RPMI8226 (cell line): ENCODE measurements around the gene PPP1CA.

ENCODE experiments used
- DNase-seq: peaks from one replicate; pipeline ENCODE4 v3.0.0-alpha.2; 2015

PPP1CA gene

DNA sequence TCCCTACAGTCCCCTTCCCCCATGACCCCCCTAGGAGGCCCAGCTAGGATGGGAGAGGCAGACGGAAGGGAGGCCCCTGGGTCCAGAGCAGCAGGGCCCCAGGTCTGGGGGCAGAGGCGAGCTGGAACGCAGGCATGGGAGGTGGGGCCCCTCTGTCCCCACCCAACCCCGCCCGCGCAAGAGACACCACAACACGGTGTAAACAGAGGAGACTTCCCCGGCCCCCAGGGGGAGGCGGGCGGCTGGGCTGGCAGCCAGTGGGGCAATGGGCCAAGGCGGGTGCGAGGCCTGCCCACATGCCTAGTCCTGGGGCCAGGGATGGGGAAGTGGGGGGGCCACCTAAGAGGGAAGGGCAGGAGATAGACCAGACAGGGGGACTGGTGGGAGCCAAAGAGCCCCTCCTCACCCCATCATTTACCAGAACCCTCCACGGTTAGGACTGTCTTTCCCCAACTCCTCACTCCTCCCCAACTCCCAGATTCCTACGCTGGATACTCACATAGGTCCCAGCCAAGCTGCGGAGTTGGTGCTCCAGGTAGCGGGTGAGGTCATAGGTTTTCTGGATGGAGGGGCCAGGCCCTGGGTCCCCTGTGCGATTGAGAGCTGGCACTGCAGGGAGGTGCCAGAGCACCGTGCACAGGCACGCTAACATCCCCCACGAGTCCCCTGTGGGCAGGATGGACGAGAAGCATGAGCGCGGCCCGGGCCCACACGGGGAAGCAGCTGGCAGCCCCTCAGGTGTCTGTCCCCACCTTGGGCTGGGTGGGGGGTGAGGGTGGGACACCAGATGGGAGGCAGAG is 34.5 kb downstream of the PPP1CA start:
- DNase-seq = no peak

DNA sequence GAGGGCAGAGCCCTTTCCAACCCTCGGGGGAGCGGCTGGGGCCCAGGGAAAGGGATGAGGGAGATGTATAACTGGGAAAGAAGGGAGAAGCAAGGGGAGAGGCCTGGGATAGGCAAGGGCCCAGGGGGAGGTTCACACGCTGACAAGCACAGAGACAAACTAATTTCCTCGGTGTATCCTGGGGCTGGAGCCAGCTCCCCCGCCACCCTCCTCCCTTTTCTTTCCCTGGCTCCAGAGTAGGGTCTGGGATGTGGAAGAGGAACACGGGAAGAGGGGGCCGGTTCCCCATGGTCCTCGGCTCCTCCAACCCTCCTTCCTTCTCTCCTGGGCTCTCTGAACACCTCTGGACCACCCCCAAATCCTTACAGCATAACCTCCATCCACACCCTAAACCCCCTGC is 35.1 kb downstream of the PPP1CA start:
- no peak for DNase-seq

DNA sequence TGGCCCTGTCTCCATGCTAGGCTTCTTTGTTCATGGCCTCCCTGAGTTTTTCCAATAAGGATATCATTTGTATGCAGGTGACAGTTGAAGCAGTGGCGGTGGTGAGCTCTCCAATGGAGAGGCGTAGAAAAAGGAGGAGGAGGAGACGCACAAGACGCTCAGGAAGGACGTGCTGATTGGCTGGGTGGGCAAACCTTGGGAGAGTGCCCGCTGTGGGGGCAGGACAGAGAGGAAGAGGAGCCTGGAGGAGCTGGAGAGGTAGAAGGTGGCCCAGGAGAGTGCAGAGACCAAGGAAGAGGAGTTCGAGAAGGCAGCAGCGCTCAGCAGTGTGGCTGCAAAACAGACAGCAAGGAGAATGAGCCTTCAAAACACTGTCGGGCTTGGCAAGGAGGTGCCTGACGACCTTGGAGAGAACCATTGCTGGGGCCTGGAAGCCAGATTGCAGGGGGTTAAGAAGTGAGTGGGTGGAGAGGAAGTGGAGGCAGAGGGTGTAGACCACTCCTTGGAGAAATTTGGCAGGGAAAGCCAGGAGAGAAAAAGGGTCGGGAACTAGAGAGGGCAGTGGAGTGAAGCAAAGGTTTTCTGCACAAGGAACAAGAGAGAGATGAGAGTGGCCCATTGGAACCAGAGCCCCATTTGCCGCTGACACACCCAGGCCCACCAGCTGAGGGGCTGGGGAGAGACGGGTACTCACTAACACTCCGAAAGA is 35.8 kb downstream of the PPP1CA start:
- DNase-seq = no peak

GRCh38 chr11:67364783-67365722 is 36.6 kb downstream of the PPP1CA start:
- DNase-seq = peak; percentile 49

DNA sequence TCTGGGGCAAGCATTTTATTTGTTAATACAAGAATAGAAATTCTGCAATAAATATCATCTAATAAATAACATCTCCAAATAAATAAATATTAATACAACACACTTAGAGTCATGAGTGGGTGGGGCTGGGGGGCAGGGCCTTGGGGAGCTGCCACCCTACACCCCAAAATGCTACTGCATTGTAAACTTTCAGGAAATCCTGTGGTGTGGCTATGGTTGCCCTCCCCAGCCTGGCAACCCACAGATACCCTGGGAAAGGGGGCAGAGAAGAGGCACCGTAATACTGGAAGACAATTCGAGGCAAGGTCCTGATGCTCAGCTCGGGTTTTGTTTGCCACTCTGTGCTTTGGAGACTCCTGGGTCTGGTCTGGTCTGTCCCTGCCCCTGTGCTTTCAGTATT is 37.5 kb downstream of the PPP1CA start:
- no peak for DNase-seq

DNA sequence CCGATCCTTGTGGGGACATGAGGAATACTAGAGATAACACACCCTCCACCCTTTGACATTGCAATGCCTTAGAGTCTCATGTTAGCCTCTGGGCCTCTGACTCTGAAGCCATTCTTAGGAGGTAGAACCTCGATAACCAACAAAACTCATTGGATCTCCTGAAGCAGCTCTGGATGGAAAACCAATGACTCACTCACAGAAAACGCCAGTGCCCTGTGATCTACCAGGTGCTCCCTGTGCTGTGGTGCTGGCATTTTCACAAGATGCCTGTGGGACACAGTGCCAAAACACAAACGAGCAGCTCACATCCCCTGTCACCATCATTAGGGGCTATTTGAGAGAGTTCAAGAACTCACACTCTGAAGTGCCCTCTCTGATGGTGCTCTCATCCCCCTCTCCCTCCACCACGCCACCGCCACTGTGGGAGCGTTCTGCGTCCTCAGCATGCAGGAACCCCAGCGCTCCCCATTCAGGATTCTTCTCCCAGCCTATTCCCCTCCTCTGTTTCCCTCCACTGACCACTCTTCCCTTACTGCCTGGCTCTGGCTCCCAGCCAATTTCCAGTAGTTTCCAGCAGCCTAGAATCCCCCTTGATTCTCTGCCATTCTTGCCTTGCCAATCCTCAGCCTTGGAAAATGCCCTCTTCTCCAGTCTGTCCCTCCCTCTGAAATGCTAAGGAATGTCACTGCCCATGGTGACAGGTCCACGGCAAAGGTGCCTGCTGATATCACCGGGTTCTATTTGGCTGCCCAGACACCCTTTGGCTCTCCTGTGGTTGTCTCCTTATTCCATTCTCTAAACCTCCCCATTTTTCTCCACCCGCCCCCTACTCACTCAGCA is 43.6 kb downstream of the PPP1CA start:
- no peak for DNase-seq

GRCh38 chr11:67356864-67357561 is 44.6 kb downstream of the PPP1CA start:
- peak; percentile 75 for DNase-seq

- no peak for DNase-seq
These were observed 45.2 kb downstream of the PPP1CA start for GRCh38 chr11:67356387-67356863.

- no peak for DNase-seq
These were observed 45.8 kb downstream of the PPP1CA start for GRCh38 chr11:67355794-67356386.

GRCh38 chr11:67355023-67355793 is 46.5 kb downstream of the PPP1CA start:
- no peak for DNase-seq

DNA sequence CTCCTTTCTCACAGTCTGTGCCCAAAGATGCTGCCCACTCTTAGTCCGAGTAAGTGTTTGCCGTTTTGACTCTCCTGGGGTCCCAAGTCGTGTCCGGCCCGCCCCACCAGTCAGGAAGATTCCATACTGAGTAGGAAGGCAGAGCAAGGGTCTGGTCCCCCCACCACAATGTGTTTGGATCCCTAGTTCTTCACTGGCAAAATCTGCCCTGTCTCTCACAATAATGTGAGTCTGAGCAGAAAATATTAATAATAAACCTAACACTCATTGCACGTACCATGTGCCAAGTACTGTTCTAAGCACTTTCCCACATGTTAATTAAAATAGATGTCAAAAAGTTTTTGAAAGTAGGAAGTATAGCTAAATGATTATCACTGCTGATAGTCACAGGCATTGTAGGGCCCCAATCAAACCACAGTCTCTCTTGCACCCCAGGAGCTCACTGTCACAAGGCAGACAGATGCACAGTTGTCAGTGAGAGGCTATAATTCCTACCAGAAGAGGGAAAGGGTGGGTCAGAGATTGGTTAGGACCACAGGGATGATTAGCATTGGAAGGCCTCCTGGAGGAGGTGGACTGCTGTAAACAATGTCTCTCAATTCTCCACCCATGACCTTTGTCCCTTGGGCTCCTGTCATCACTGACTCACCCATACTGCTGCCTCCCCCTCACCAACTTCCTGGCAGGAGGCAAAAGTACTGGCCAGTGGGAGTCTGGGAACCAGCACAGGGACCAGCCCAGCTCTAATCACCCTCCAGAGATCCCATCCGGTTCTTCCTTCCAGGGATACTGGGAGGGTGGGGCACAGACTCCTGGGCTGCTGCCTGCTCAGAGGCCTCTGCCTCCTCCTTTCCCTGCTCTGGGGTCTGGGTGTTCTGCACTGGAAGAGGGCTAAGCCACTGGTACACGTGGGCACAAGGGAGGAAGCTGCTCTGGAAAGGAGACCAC is 47.3 kb downstream of the PPP1CA start:
- DNase-seq = no peak

DNA sequence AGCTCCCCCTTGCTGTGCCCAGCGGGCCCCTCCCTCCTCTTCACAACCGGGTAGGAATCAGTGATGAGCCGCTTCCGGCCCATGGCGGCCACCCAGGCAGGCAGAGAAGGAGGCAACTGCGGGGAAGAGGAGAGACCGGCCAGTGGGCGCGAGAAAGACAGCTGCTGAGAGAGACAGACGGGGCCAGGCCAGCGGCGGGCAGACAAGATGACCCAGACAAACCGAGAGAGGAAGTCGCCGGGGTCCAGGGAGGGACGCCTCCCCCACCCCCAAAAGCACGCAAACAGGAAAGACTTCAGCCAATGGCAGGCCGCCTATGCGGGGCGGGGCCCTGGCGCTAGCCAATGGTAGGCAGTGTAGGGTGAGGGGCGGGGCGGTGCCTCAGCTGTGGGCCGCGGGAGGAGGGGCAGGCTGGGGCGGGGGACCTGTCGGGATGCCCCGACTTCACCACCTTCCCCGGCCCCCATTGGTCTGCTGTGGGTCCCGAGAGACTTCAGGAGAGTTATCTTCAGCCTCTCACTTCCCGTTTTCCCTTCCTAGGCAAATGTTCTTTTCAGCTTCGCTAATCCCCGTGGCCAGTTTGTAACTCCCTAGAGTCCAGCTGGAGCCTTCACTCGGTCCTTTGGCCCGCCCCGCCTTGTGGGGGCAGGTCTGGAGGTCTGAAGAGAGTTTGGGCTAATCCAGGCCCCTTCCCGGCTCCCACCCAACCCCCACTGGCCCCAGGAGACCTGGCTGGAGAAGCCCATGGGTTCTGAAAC is 48.2 kb downstream of the PPP1CA start, which contains the start of gene POLD4:
POLD4 (minus strand) TSS at position 230 of the 758 bp plus-strand sequence; CDS start at position 83, 147 bp downstream.
- peak; percentile 95 for DNase-seq

GRCh38 chr11:67352546-67353316 is 48.9 kb downstream of the PPP1CA start:
- DNase-seq = peak; percentile 77

- DNase-seq = peak; percentile 72
These were observed 50.2 kb downstream of the PPP1CA start for GRCh38 chr11:67351275-67352005.

DNA sequence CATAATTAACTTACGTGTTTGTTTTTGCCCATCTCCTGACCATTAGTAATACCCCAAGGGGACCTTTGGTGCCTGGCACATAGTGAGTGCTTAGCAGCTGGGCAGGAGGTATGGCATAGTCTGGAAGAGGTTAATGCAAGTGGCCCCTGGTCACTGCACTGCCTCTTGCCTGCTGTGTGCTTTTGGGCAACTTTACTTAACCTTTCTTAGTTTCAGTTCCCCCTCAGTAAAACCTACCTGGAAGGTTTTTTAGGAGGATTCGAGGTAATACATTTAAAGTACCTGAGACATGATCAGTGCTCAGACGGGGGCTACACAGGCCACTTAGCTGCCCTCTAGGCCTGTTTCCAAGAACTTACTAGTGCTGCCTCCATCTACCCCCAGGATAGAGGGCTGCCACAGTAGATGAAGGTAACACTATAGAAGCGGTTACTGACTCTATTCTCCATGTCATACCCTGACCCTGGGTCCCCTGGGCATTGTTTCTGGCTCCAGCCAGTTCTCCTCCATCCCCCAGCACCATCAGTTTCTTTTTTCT is 51.7 kb downstream of the PPP1CA start:
- DNase-seq = peak; percentile 54

DNA sequence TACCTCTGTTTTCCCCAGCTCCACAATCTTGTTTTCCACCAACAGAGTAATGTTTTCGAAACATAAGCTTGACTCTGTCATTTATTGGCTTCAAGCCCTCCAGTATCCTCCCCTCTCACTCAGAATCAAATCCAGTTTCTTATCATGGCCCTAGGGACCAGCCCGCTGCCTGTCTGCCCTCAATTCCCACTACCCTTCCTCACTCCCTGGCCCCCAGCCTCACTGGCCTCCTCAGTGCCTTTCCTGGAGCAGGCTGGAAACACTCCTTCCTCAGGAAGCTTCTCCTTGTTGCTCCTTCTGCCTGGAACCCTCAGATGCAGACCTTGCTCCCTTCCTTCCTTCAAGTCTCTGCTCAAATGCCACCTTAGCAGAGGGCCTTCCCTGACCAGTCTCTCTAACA is 52.2 kb downstream of the PPP1CA start:
- no peak for DNase-seq
